ENCODE measurements around the gene RRAGB.

The RRAGB gene

GRCh38 chrX:55709735-55710134, 7.8 kb upstream of the RRAGB start:
- TF ChIP-seq CTCF (IDR thresholded peaks at IDR 0.05; ENCODE audit: low read depth, low read length) = no peak
- H3K4me3 ChIP-seq (ENCODE audit: low read depth, low read length) = no peak overlapping the region

GRCh38 chrX:55710701-55711100, 6.8 kb upstream of the RRAGB start:
- TF ChIP-seq CTCF (IDR thresholded peaks at IDR 0.05; ENCODE audit: low read depth, low read length) = no peak
- no peak overlapping the region for H3K4me3 ChIP-seq (ENCODE audit: low read depth, low read length)

- no peak for TF ChIP-seq CTCF (IDR thresholded peaks at IDR 0.05; ENCODE audit: low read depth, low read length)
- H3K4me3 ChIP-seq (ENCODE audit: low read depth, low read length) = no peak overlapping the region
Measured at GRCh38 chrX:55713631-55714030, 3.9 kb upstream of the RRAGB start.

- no peak overlapping the region for H3K4me3 ChIP-seq (ENCODE audit: low read depth, low read length)
- no peak for TF ChIP-seq CTCF (IDR thresholded peaks at IDR 0.05; ENCODE audit: low read depth, low read length)
Measured at GRCh38 chrX:55714161-55714560, 3.4 kb upstream of the RRAGB start.

GRCh38 chrX:55715847-55716246, 1.7 kb upstream of the RRAGB start:
- no peak for TF ChIP-seq CTCF (IDR thresholded peaks at IDR 0.05; ENCODE audit: low read depth, low read length)
- no peak overlapping the region for H3K4me3 ChIP-seq (ENCODE audit: low read depth, low read length)

- peak overlapping the region; percentile 17; the same call in 1 of the 2 replicates for H3K4me3 ChIP-seq (ENCODE audit: low read depth, low read length)
- no peak for TF ChIP-seq CTCF (IDR thresholded peaks at IDR 0.05; ENCODE audit: low read depth, low read length)
Measured at GRCh38 chrX:55716937-55717336, 612 bp upstream of the RRAGB start.

GRCh38 chrX:55731826-55732225, 14.3 kb downstream of the RRAGB start:
- no peak overlapping the region for H3K4me3 ChIP-seq (ENCODE audit: low read depth, low read length)
- no peak for TF ChIP-seq CTCF (IDR thresholded peaks at IDR 0.05; ENCODE audit: low read depth, low read length)

Measured in WI38 (cell line).